Activated naive CD4-positive, alpha-beta T cell treated with anti-CD3 and anti-CD28 coated beads for 36 hours (primary cell): ENCODE results near the gene CR2. TPM values are rescaled to one million over a fixed set of nuclear protein-coding genes. Genes with fewer than 3 reads are reported as not detected.

Experiments used
- CTCF ChIA-PET: fragments of 350-600 bp; sonication (Branson Sonifier 250); formaldehyde crosslinking; loops from one replicate; lab custom pipeline; 2021; ENCODE audit warnings: antibody characterized with exemption; lab: Charles Lee
- DNase-seq: peaks from one replicate; pipeline ENCODE4 v3.0.0-alpha.2; 2020
- H3K27ac Mint-ChIP-seq: one replicate; pipeline ENCODE4 v1.8.0; 2021; ENCODE audit warnings: mild to moderate bottlenecking, mixed read lengths
- H3K27me3 Mint-ChIP-seq: one replicate; pipeline ENCODE4 v1.8.0; 2021; ENCODE audit warnings: low read depth, mixed read lengths
- H3K36me3 Mint-ChIP-seq: one replicate; pipeline ENCODE4 v1.8.0; 2021; ENCODE audit warnings: low read depth, mixed read lengths
- H3K4me1 Mint-ChIP-seq: one replicate; pipeline ENCODE4 v1.8.0; 2021; ENCODE audit warnings: low read depth, mixed read lengths
- H3K4me3 Mint-ChIP-seq: one replicate; pipeline ENCODE4 v1.8.0; 2021; ENCODE audit warnings: mild to moderate bottlenecking, moderate library complexity, mixed read lengths
- H3K9me3 Mint-ChIP-seq: one replicate; pipeline ENCODE4 v1.8.0; 2021; ENCODE audit warnings: mixed read lengths
- intact Hi-C: fragments of 100-400 bp; cut with micrococcal nuclease; formaldehyde crosslinking; loops from one replicate; pipeline ENCODE4 v1.15.1; 2023
- total RNA-seq, 2 experiments: library from RNA; stranded (reverse); gene quantifications; one replicate each; pipeline ENCODE4 v1.2.3, GENCODE V29; 2021

Gene CR2
- total RNA-seq: 1 to 10 TPM in 1 of 2 experiments, under 1 TPM in 1; 0.36 to 1.8 TPM

DNA sequence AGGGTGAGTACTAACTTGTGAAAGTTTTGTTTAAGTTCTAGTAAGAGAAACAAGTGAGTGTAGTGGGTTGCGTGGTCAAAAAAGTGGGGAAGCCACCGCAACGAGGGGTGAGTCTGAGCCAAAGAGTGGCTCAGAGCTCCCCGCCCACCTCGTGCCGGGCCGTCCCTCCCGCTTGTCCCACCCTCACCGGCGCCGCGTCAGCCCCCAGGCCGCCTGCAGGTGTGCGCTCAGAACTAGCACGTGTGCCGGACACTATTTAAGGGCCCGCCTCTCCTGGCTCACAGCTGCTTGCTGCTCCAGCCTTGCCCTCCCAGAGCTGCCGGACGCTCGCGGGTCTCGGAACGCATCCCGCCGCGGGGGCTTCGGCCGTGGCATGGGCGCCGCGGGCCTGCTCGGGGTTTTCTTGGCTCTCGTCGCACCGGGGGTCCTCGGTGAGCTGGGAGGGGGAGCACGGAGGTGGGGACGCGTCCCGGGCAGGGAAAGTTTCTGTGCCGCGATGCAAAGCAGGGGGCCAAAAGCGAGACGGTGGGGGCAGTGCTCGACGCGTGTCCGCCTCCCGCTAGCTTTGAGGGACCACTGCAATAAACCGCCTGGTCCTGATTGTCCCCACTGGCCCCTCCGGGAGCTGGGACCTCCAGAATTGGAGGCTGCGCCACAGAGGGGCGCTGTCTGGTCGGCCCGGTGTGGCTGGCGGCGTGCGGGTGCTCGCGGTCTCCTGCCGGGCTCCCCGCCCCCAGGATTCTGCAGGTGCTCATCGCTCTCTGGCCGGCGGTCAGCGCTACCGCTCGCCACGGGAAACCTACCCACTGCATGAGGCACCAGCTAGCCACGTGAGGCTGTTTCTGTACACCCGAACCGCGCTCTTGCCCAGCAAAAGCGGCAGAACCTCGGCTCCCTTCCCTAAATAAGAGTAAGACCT lies at the start of gene CR2:
CR2 (plus strand) TSS at position 283 of the 919 bp plus-strand sequence; CDS start at position 374, 91 bp downstream.
- intact Hi-C loops: loop anchor here (1.0 to 2.0 kb wide), 2 partner anchors 42 to 45 kb away; no protein-coding TSS in a partner anchor
- peaks cover 18% of the 10 kb centered on the region for H3K27me3 Mint-ChIP-seq
- CTCF ChIA-PET: interaction anchor here (0.6 to 2.8 kb wide), 9 partner anchors 10 to 129 kb away, joined by 3 to 10 read pairs (median 4); no protein-coding TSS in a partner anchor
- no peak within 1 kb of the TSS for H3K27ac Mint-ChIP-seq
- no peaks in the 10 kb centered on the region for H3K9me3 Mint-ChIP-seq
- H3K4me1 Mint-ChIP-seq: peaks cover 7% of the 10 kb centered on the region
- H3K36me3 Mint-ChIP-seq: no peaks in the 10 kb centered on the region
- peak within 1 kb of the TSS; percentile 65 for H3K4me3 Mint-ChIP-seq
- peak; percentile 64 for DNase-seq

DNA sequence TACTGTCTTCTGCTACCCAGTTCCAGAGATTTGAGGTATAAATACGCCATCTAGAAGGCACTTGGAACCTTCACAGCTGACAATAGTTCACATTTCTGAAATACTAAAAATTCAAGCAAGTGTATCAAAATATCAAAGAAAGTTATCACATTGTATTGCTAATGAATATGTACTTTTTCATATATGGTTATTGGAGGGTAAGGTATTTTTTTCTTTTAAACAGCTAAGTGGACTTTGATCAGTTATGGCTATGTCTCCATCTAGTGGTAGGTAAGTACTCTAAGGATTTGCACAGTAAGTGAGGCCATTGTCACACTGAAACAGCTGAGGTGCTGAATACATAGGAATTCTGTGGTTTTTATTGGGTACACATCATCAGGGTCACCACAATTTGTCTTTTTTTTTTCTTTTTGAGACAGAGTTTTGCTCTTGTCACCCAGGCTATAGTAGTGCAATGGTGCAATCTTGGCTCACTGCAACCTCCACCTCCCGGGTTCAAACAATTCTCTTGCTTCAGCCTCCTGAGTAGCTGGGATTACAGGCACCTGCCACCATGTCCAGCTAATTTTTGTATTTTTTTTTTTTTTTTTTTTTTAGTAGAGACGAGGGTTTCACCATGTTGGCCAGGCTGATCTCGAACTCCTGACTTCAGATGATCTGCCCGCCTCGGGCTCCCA lies 49.1 kb upstream of the CR2 start:
- no peak for DNase-seq
- Mint-ChIP-seq H3K27me3 (no peaks in the 10 kb centered on the region), H3K9me3 (peaks cover 4% of the 10 kb centered on the region), H3K27ac (no peak overlapping the region), H3K4me1 (peaks cover 13% of the 10 kb centered on the region), H3K36me3 (no peaks in the 10 kb centered on the region), H3K4me3 (no peak overlapping the region)
- intact Hi-C loops: loop anchor here (1.0 to 2.0 kb wide), 8 partner anchors 42 to 355 kb away; partner anchors contain the start of gene CD55
- CTCF ChIA-PET: interaction anchor here (0.6 to 4.6 kb wide), 41 partner anchors 8 to 467 kb away, joined by 3 to 70 read pairs (median 4); partner anchors contain the start of genes C4BPB, CD55, CR2 and PFKFB2

DNA sequence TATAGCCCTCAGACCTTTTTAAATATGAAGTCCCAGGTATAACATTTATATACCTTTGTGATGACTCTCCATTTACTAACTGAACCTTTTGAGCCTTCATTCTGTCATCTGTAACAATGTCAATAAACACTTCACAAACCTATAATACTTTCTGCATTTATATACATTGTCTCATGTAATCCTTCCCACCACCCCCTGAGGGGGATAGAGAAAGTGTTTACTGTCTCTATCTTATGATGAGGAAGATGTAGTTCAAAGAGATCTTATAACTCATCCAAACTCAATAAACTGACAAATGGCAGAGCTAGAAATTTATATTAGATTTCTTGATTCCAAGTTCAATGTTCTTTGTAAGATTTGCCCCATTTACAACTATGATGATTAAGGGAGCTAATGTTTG lies 48.3 kb upstream of the CR2 start:
- H3K4me1 Mint-ChIP-seq: peaks cover 13% of the 10 kb centered on the region
- no peaks in the 10 kb centered on the region for H3K36me3 Mint-ChIP-seq
- intact Hi-C loops: loop anchor here (1.0 to 2.0 kb wide), 8 partner anchors 43 to 356 kb away; partner anchors contain the start of gene CD55
- peaks cover under 1% of the 10 kb centered on the region for H3K9me3 Mint-ChIP-seq
- H3K27me3 Mint-ChIP-seq: no peaks in the 10 kb centered on the region
- CTCF ChIA-PET: interaction anchor here (0.8 to 4.6 kb wide), 18 partner anchors 10 to 345 kb away, joined by 3 to 70 read pairs (median 6); partner anchors contain the start of genes C4BPB and CD55
- DNase-seq: no peak
- H3K27ac Mint-ChIP-seq: no peak overlapping the region
- no peak overlapping the region for H3K4me3 Mint-ChIP-seq

DNA sequence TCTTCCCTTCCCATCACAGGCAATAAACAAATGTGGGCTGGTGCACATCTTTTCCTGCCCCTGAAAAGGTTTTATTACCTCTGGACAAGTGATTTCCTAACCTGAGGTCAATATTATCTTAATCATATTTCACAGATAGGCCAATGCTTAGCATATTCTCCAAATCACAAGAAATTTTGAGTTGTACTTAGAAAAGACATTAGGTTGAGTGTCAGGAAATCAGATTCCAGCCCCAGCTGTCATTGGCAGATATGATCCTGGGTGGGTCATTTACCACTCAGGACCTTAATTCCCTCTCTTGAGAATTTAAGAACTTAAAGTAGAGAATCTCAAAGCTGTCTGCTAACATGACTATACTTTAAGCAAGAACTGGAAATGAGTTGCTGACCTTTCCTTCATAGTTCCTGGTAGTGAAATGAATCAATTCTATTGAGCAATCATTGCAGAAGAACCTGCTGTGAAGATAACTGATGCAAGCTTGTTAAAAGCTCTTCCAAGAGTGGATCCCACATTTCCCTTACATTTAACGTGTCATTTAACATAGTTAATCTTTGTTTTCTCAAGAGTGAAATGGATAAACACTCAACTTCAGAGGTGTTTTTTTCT lies 46.4 kb upstream of the CR2 start:
- Mint-ChIP-seq H3K4me1 (peaks cover 28% of the 10 kb centered on the region), H3K27ac (no peak overlapping the region), H3K4me3 (no peak overlapping the region), H3K9me3 (no peaks in the 10 kb centered on the region), H3K27me3 (no peaks in the 10 kb centered on the region), H3K36me3 (no peaks in the 10 kb centered on the region)
- intact Hi-C loops: no loop called here
- CTCF ChIA-PET: interaction anchor here (0.6 to 4.6 kb wide), 3 partner anchors 88 to 326 kb away, joined by 3 to 70 read pairs (median 3); partner anchors contain the start of gene CR1
- DNase-seq: no peak

DNA sequence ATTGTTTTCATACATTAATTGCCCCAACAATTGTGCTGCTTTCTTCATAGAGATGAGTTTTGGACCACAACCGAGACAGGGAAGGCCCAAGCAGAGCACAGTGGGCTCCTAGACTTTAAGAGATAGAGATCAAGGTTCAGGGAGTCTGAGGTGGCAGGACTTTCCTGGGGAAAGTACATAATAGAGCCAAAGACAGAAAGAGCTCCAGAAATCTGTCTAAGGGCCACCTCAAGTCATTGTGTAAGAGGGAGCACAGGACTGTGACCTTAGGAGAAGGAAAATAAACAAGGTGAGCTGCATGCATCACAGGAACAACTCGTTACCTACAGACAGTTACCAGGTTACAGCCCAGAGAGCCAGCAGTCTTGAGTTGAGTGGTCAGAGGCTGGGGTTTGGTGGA lies 41.3 kb upstream of the CR2 start:
- CTCF ChIA-PET: interaction anchor here (0.7 to 1.6 kb wide), 3 partner anchors 8 to 315 kb away, joined by 3 to 4 read pairs (median 3); no protein-coding TSS in a partner anchor
- peak overlapping the region; percentile 52 for H3K27ac Mint-ChIP-seq
- peaks cover 2% of the 10 kb centered on the region for H3K27me3 Mint-ChIP-seq
- no peak overlapping the region for H3K4me3 Mint-ChIP-seq
- intact Hi-C loops: loop anchor here (1.0 to 2.0 kb wide), 8 partner anchors 23 to 490 kb away; partner anchors contain the start of genes C4BPB, CD55 and CR2
- H3K4me1 Mint-ChIP-seq: peaks cover 44% of the 10 kb centered on the region
- H3K9me3 Mint-ChIP-seq: no peaks in the 10 kb centered on the region
- no peak for DNase-seq
- no peaks in the 10 kb centered on the region for H3K36me3 Mint-ChIP-seq

DNA sequence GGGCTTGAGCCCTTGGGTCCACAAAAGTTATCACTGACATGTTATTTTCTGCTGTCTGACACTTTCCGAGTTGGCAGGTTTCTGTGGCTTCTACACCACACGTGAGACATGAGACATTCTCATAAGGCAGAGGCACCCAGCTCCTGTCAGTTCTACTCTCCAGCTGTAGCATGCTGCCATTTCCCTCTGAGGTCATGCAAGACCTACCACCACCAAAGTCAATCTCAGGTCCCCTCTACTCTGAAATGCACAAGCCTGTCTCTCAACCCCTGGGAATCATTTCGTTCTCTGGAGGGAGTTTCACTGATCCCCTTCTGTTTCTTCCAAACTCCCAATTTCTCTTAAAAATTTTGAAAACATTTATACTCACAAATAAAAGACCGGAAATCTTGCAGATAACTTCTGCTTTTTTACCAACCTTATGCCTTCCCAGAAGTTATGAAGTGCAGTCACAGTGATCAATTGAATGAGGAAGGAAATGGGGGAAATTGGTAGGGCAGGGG lies 39.5 kb upstream of the CR2 start:
- CTCF ChIA-PET: interaction anchor here (2.1 kb wide), 1 partner anchor 10 kb away, joined by 7 read pairs; no protein-coding TSS in a partner anchor
- DNase-seq: peak; percentile 72
- Mint-ChIP-seq H3K9me3 (peaks cover 8% of the 10 kb centered on the region), H3K27ac (no peak overlapping the region), H3K4me3 (no peak overlapping the region), H3K36me3 (no peaks in the 10 kb centered on the region), H3K27me3 (peaks cover 2% of the 10 kb centered on the region), H3K4me1 (peaks cover 36% of the 10 kb centered on the region)
- intact Hi-C loops: no loop called here

DNA sequence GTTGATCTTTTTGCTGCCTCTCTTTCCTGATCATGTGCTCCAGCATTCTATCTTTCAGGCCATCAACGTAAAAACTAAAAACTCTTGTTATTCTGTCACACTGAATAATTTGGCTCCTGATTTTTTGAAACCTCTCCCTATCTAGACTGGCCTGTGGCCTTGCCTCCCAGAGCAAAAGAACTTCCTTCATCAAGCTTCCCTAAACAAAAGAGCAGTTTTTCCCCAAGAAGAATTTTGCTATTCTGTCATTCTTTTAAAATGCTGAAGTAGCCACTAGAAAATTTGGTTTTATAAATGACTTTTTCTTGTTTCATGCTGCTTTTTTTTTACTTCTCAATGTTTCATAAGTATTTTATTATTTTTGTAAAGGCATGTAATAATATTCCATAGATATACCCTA lies 37.1 kb upstream of the CR2 start:
- CTCF ChIA-PET: interaction anchor here (2.1 kb wide), 1 partner anchor 12 kb away, joined by 7 read pairs; no protein-coding TSS in a partner anchor
- no peak for DNase-seq
- Mint-ChIP-seq H3K27ac (no peak overlapping the region), H3K4me1 (peaks cover 28% of the 10 kb centered on the region), H3K36me3 (no peaks in the 10 kb centered on the region), H3K4me3 (no peak overlapping the region), H3K27me3 (peaks cover 2% of the 10 kb centered on the region), H3K9me3 (peaks cover 20% of the 10 kb centered on the region)
- intact Hi-C loops: no loop called here

DNA sequence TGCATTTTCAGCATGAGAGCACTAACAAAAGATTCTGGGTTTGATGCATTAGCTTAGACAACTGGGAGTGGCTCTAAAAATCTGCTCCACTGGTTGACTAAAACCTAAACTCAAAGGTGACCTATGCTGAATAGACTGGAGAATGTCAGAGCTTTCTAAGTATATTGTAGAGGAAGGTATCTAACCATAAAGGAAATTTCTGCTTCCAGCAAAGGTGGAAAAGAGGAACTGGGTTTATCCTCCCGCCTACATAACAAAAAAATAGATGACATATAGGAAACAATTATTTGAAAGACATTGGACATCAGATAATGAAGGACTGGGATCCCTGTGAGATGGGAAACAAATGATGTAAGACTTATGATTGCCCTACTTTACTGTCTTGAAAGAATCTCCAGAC lies 35.8 kb upstream of the CR2 start:
- CTCF ChIA-PET: interaction anchor here (0.7 to 1.0 kb wide), 2 partner anchors 36 to 82 kb away, joined by 3 to 4 read pairs; partner anchors contain the start of gene CR2

DNA sequence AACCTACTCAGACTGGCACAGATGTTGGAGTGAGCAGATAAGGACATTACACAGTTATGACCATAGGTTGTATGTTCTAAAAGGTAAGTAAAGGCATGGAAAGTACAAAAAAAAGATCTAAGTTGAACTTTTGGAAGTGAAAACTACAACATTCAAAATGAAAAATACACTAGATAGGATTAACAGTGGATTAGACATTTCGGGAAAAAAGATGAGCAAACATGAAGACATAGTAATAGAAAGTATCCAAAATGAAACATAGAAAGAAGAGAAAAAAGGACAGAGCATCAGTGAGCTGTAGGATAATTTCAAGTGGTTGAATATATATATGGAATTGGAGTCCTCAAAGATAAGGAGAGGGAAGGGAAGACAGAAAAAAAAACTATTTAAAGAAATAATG lies 34.0 kb upstream of the CR2 start:
- CTCF ChIA-PET: no interaction called here
- Mint-ChIP-seq H3K27ac (no peak overlapping the region), H3K4me3 (no peak overlapping the region), H3K4me1 (peaks cover under 1% of the 10 kb centered on the region), H3K36me3 (no peaks in the 10 kb centered on the region), H3K9me3 (peaks cover 20% of the 10 kb centered on the region), H3K27me3 (no peaks in the 10 kb centered on the region)
- intact Hi-C loops: no loop called here
- DNase-seq: no peak

More for the DNA sequence above, 35.8 kb upstream of the CR2 start:
- Mint-ChIP-seq H3K4me1 (peaks cover 15% of the 10 kb centered on the region), H3K36me3 (no peaks in the 10 kb centered on the region), H3K27me3 (no peaks in the 10 kb centered on the region), H3K9me3 (peaks cover 20% of the 10 kb centered on the region), H3K4me3 (no peak overlapping the region), H3K27ac (no peak overlapping the region)
- DNase-seq: no peak
- intact Hi-C loops: no loop called here

DNA sequence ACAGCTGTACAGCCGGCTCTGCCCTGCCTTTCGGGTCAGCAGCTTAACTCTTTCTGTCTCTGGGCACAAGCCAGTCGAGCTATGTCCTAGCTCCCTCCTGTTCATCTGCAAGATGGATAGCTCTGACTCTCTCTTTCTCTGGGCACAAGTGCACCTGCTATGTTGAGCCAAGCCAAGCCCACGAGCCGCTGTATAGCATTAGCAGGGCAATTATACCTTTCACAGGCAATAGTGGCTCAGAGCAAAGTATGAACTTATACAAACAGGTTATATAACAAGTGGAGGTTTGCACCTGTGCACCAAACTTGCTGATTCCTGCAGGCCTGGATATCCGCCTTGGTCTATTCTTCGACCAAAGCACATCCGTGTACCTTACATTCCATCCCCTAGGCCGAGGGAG lies 33.0 kb upstream of the CR2 start:
- H3K27me3 Mint-ChIP-seq: no peaks in the 10 kb centered on the region
- peaks cover 20% of the 10 kb centered on the region for H3K9me3 Mint-ChIP-seq
- no peaks in the 10 kb centered on the region for H3K4me1 Mint-ChIP-seq
- no peak overlapping the region for H3K4me3 Mint-ChIP-seq
- no peaks in the 10 kb centered on the region for H3K36me3 Mint-ChIP-seq
- CTCF ChIA-PET: no interaction called here
- H3K27ac Mint-ChIP-seq: no peak overlapping the region
- DNase-seq: no peak
- intact Hi-C loops: no loop called here

DNA sequence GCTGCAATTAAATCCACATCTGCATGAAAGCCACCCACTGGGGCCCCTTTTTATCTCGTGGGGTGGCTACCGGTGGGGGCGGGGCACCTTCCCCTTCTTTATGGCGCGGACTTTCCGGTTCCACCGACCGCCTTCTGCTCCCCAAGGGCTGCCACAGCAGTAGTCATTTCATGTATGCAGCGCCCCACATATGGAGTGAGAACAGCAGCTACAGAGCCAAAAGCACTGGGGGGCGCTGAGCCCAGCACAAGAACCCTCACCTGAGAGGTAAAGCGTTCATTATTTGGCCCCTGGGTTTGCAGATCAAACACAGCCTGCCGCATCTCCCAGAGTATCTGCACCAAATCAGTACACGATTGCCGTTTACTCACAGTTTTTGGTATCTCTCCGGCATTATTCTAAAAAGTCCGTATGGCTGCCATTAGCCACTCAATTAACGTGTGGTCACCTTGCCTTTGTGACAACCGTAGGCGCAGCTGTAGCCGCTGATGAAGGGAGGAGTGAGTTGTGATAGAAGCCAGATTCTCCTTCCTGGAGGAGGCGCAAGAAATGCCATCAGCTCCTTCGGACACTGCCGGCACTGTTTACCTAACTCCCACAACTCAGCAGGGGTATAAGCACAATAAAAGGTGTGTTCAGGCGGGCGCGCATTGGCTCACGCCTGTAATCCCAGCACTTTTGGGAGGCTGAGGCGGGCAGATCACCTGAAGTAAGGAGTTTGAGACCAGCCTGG lies 30.4 kb upstream of the CR2 start:
- Mint-ChIP-seq H3K9me3 (peaks cover 20% of the 10 kb centered on the region), H3K4me1 (no peaks in the 10 kb centered on the region), H3K4me3 (no peak overlapping the region), H3K27ac (no peak overlapping the region), H3K36me3 (no peaks in the 10 kb centered on the region), H3K27me3 (peaks cover 3% of the 10 kb centered on the region)
- intact Hi-C loops: no loop called here
- DNase-seq: no peak
- CTCF ChIA-PET: no interaction called here
